Measurements from ENCODE around the gene SEPTIN12. TPM values are rescaled to one million over a fixed set of nuclear protein-coding genes. Genes with fewer than 3 reads are reported as not detected.

SEPTIN12 gene
- total and polyA plus RNA-seq, 4 donors: not detected

DNA sequence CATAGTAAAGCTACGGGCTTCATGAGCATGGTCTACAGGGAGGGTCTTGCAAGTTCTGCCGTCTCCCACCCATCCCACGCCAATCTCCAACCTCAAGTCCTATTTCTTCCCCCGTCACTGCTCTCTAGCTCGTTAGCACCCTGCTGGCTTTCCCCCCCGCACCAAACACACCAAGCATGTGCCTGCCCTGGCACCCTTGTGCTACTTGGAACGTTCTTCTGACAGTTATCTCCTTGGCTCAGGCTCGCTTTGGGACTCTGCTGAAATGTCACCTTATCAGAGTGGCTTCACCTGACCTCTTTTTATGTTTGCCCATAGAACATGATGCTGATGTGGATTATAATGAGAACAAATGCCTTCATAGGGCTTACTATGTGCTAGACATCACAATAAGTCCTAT is 37.1 kb upstream of the SEPTIN12 start (continued):
- TF ChIP-seq YY1 (IDR thresholded peaks at IDR 0.05): no peak

GRCh38 chr16:4820652-4821051 is 32.5 kb upstream of the SEPTIN12 start:
- Histone ChIP-seq H3K36me3 (ENCODE audit: control insufficient read depth in 4 of 4, insufficient read depth in 3 of 4, low read depth in 1 of 4, low read length in 3 of 4) (peaks cover 7 to 67% (median 43%) of the 10 kb centered on the region in 4 donors), H3K27me3 (ENCODE audit: control insufficient read depth in 4 of 4, insufficient read depth in 4 of 4, low read length in 3 of 4) (no peaks in the 10 kb centered on the region), H3K4me1 (ENCODE audit: control insufficient read depth in 4 of 4, insufficient read depth in 4 of 4, low read length in 3 of 4) (no peaks in the 10 kb centered on the region), H3K4me3 (ENCODE audit: low read depth in 1 of 3, low read length in 3 of 3) (no peak overlapping the region), H3K27ac (ENCODE audit: low read depth in 1 of 2, low read length in 2 of 2) (no peak overlapping the region), H3K9me3 (ENCODE audit: control insufficient read depth in 4 of 4, low read length in 3 of 4) (no peaks in the 10 kb centered on the region), H3K9ac (ENCODE audit: low read depth in 1 of 2, low read length in 2 of 2) (no peak overlapping the region)
- DNase-seq (ENCODE audit: low spot score): no peak
- TF ChIP-seq SP1 (IDR thresholded peaks at IDR 0.05) (no peak), ZBTB33 (IDR thresholded peaks at IDR 0.05) (no peak)
- TF ChIP-seq, protein P1, sequence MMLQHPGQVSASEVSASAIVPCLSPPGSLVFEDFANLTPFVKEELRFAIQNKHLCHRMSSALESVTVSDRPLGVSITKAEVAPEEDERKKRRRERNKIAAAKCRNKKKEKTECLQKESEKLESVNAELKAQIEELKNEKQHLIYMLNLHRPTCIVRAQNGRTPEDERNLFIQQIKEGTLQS (IDR thresholded peaks at IDR 0.05): no peak
- WGBS: 95% methylated on average over 6 of the region's 6 CpGs

DNA sequence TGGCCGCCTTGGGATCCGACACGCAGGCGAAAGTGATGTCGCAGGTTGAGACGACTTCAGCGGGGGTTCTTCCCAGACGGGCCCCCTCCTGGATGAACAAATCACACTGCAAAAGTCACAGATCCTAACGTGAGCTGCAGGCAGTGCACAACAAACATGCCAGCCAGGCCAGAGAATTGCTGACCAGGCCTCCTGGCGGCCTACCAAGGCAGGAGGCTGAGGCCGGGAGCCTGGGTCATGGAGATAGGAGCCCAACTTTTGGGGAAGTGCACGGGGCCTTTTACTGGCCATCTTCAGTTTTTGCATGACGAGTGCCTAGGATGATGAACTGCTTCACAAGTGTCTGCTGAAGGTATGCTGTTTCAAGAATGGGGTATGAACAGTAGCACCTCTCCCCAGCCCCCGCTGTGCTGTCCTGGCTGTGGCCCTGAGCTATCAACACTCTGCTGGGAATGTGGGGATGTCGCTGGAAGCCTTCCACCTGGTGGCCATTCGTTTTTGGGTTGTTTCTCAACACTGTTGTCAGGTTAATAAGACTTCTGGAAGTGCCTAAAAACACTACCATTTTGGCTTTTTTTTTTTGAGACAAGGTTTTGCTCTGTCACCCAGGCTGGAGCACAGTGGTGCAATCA is 26.5 kb upstream of the SEPTIN12 start:
- Histone ChIP-seq H3K9me3 (ENCODE audit: control insufficient read depth in 4 of 4, low read length in 3 of 4) (no peaks in the 10 kb centered on the region), H3K9ac (ENCODE audit: low read depth in 1 of 2, low read length in 2 of 2) (no peak overlapping the region), H3K27me3 (ENCODE audit: control insufficient read depth in 4 of 4, insufficient read depth in 4 of 4, low read length in 3 of 4) (no peaks in the 10 kb centered on the region), H3K4me1 (ENCODE audit: control insufficient read depth in 4 of 4, insufficient read depth in 4 of 4, low read length in 3 of 4) (no peaks in the 10 kb centered on the region), H3K36me3 (ENCODE audit: control insufficient read depth in 4 of 4, insufficient read depth in 3 of 4, low read depth in 1 of 4, low read length in 3 of 4) (peaks cover 15 to 60% (median 32%) of the 10 kb centered on the region in 4 donors), H3K4me3 (ENCODE audit: low read depth in 1 of 3, low read length in 3 of 3) (no peak overlapping the region), H3K27ac (ENCODE audit: low read depth in 1 of 2, low read length in 2 of 2) (no peak overlapping the region)
- WGBS: 73% methylated on average over 16 of the region's 16 CpGs
- TF ChIP-seq RAD21 (IDR thresholded peaks at IDR 0.05) (peak in 1 of 2 donors; percentile 34), TAF1 (conservative IDR thresholded peaks at IDR 0.05) (no peak), RXRA (IDR thresholded peaks at IDR 0.05) (no peak)
- DNase-seq (ENCODE audit: low spot score): no peak

DNA sequence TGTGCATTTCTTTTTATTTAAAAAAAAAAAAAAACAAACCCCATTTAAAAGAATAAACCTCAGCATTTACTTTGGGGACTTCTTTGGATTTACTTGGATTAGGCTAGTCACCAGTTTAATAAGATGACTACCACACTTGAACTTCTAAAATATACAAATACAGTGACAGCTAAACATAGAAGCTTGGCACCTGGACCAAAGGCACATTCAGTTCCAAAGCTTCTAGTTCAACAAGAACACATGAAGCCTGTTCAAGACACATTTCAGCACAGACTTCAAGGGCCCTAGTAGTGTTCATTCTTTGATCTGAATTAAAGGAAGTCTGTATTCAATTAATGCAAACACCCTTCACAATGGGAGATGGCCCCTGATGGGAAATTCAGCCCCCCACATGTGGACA is 25.9 kb upstream of the SEPTIN12 start:
- no peaks in the 10 kb centered on the region for H3K4me1 ChIP-seq (ENCODE audit: control insufficient read depth in 4 of 4, insufficient read depth in 4 of 4, low read length in 3 of 4)
- H3K9ac ChIP-seq (ENCODE audit: low read depth in 1 of 2, low read length in 2 of 2): no peak overlapping the region
- H3K27ac ChIP-seq (ENCODE audit: low read depth in 1 of 2, low read length in 2 of 2): no peak overlapping the region
- H3K27me3 ChIP-seq (ENCODE audit: control insufficient read depth in 4 of 4, insufficient read depth in 4 of 4, low read length in 3 of 4): no peaks in the 10 kb centered on the region
- TF ChIP-seq YY1 (IDR thresholded peaks at IDR 0.05) (no peak), FOXA1 (IDR thresholded peaks at IDR 0.05) (no peak), FOXA2 (IDR thresholded peaks at IDR 0.05) (no peak), RXRA (IDR thresholded peaks at IDR 0.05) (no peak), HNF4G (IDR thresholded peaks at IDR 0.05) (no peak), ZBTB33 (IDR thresholded peaks at IDR 0.05) (no peak)
- H3K4me3 ChIP-seq (ENCODE audit: low read depth in 1 of 3, low read length in 3 of 3): no peak overlapping the region
- peaks cover 15 to 61% (median 32%) of the 10 kb centered on the region in 4 donors for H3K36me3 ChIP-seq (ENCODE audit: control insufficient read depth in 4 of 4, insufficient read depth in 3 of 4, low read depth in 1 of 4, low read length in 3 of 4)
- no peaks in the 10 kb centered on the region for H3K9me3 ChIP-seq (ENCODE audit: control insufficient read depth in 4 of 4, low read length in 3 of 4)
- no peak for DNase-seq (ENCODE audit: low spot score)
